Dendritic cell treated with granulocyte-macrophage colony-stimulating factor and Interleukin-4, amounts not matched to agents 40 ng/mL and 50 ng/mL, for 4 days (primary cell): ENCODE results near the gene FREM1.

ENCODE experiments used
- H3K27ac Mint-ChIP-seq: one replicate; pipeline ENCODE4 v1.8.0; 2022; ENCODE audit warnings: mild to moderate bottlenecking, mixed read lengths
- H3K27me3 Mint-ChIP-seq: one replicate; pipeline ENCODE4 v1.8.0; 2022; ENCODE audit warnings: mild to moderate bottlenecking, mixed read lengths
- H3K36me3 Mint-ChIP-seq: one replicate; pipeline ENCODE4 v1.8.0; 2022; ENCODE audit warnings: low read depth, mixed read lengths
- H3K4me1 Mint-ChIP-seq: one replicate; pipeline ENCODE4 v1.8.0; 2022; ENCODE audit warnings: low read depth, mixed read lengths
- H3K4me3 Mint-ChIP-seq: one replicate; pipeline ENCODE4 v1.8.0; 2022; ENCODE audit warnings: mild to moderate bottlenecking, moderate library complexity, mixed read lengths
- H3K9me3 Mint-ChIP-seq: one replicate; pipeline ENCODE4 v1.8.0; 2022; ENCODE audit warnings: mixed read lengths
- intact Hi-C: fragments of 100-400 bp; cut with micrococcal nuclease; formaldehyde crosslinking; loops from one replicate; pipeline ENCODE4 v1.15.0; 2022

The FREM1 gene

DNA sequence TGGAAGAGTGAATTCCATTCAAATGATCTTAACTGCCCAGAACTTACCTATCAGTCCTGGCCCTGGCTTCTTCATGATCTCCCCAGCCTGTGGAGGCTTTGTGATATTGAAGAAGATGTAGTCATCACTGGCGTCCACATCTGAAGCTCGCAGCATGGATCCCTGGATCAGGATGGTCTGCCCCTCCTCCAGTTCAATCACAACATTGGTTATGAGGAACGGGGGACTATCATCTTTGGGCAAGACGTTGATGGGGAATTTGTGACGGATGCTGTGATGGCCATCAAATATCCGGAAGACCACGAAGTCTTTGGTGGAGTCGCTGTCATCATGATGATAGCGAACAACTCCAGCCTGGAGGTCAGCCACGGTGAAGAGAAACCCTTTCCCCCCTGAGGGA, 68.0 kb downstream of the FREM1 start:
- Mint-ChIP-seq H3K27ac (no peak overlapping the region), H3K9me3 (peaks cover 12% of the 10 kb centered on the region), H3K4me3 (no peak overlapping the region), H3K36me3 (no peaks in the 10 kb centered on the region), H3K27me3 (no peaks in the 10 kb centered on the region), H3K4me1 (no peaks in the 10 kb centered on the region)
- intact Hi-C loops: no loop called here

DNA sequence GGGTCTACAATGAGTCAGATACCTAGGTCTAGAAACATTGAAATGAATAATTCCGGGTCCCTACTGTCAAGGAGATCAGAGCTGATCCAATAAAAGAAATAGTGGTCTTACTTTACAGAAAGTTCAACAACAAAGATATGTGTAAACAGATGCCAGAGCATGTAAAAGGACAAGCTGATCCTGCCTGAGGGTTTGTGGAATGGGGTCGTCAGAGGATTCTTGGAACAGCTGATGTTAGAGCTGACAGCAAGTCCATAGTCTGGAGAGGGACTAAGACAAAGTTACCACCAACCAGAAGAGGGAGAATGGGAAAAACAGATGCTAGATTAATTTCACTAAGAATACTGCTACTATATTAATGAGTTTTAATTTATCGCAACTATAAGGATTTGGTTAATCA, 71.5 kb downstream of the FREM1 start:
- H3K36me3 Mint-ChIP-seq: no peaks in the 10 kb centered on the region
- no peak overlapping the region for H3K4me3 Mint-ChIP-seq
- H3K27ac Mint-ChIP-seq: no peak overlapping the region
- H3K4me1 Mint-ChIP-seq: no peaks in the 10 kb centered on the region
- intact Hi-C loops: no loop called here
- no peaks in the 10 kb centered on the region for H3K27me3 Mint-ChIP-seq
- peaks cover 22% of the 10 kb centered on the region for H3K9me3 Mint-ChIP-seq

- H3K9me3 Mint-ChIP-seq: peaks cover 26% of the 10 kb centered on the region
- H3K4me3 Mint-ChIP-seq: no peak overlapping the region
- intact Hi-C loops: no loop called here
- no peaks in the 10 kb centered on the region for H3K4me1 Mint-ChIP-seq
- no peak overlapping the region for H3K27ac Mint-ChIP-seq
- H3K36me3 Mint-ChIP-seq: no peaks in the 10 kb centered on the region
- H3K27me3 Mint-ChIP-seq: no peaks in the 10 kb centered on the region
Observed at GRCh38 chr9:14836885-14837284, 73.3 kb downstream of the FREM1 start.

GRCh38 chr9:14831661-14832060, 78.6 kb downstream of the FREM1 start:
- Mint-ChIP-seq H3K4me1 (no peaks in the 10 kb centered on the region), H3K27ac (no peak overlapping the region), H3K9me3 (peaks cover 15% of the 10 kb centered on the region), H3K4me3 (no peak overlapping the region), H3K36me3 (no peaks in the 10 kb centered on the region), H3K27me3 (no peaks in the 10 kb centered on the region)
- intact Hi-C loops: no loop called here

GRCh38 chr9:14831074-14831473, 79.2 kb downstream of the FREM1 start:
- H3K36me3 Mint-ChIP-seq: no peaks in the 10 kb centered on the region
- H3K4me3 Mint-ChIP-seq: no peak overlapping the region
- intact Hi-C loops: no loop called here
- H3K4me1 Mint-ChIP-seq: no peaks in the 10 kb centered on the region
- H3K27me3 Mint-ChIP-seq: no peaks in the 10 kb centered on the region
- no peak overlapping the region for H3K27ac Mint-ChIP-seq
- peaks cover 11% of the 10 kb centered on the region for H3K9me3 Mint-ChIP-seq

DNA sequence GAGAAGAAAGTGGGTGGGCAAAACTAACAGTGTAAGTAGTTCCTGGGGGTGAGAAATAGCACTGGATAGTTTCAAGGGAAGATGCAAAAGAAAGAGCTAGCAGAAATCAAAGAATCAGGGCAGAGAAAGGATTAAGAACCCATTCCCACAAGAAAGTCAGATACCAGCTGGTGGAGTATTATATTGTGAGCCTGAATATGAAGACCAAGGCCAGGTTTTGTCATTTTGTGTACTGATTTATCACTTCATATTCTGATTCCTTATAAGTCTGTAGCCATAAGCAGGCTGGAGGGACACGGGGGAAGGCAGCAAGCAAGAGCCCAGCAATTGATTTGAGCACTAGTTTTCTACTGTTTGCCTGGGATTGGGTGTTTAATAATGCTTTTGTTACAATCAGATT, 80.2 kb downstream of the FREM1 start:
- Mint-ChIP-seq H3K9me3 (peaks cover 11% of the 10 kb centered on the region), H3K27ac (no peak overlapping the region)

GRCh38 chr9:14829204-14829603, 81.0 kb downstream of the FREM1 start:
- Mint-ChIP-seq H3K27ac (no peak overlapping the region), H3K4me1 (no peaks in the 10 kb centered on the region), H3K27me3 (no peaks in the 10 kb centered on the region), H3K9me3 (peaks cover 11% of the 10 kb centered on the region), H3K4me3 (no peak overlapping the region), H3K36me3 (no peaks in the 10 kb centered on the region)
- intact Hi-C loops: no loop called here

More for the DNA sequence above, 80.2 kb downstream of the FREM1 start:
- H3K4me1 Mint-ChIP-seq: no peaks in the 10 kb centered on the region
- H3K27me3 Mint-ChIP-seq: no peaks in the 10 kb centered on the region
- H3K36me3 Mint-ChIP-seq: no peaks in the 10 kb centered on the region
- no peak overlapping the region for H3K4me3 Mint-ChIP-seq
- intact Hi-C loops: no loop called here

DNA sequence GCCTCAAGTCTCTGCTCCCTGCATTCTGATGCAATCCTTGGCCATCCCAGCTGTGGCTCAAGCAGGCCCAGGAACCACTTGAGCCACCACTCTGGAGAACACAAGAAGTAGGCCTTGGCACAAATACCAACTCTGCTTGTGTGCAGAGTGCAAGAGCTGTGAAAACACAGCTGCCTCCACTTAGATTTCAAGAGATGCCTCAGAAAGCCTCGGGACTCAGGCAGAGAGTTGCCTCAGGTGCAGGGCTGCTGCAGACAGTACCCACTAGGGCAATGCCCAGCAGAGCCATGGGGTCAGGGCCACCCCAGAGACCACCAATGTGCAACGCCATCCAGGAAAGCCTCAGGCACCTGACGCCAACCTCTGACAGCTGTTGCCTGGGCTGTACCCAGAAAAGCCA, 82.4 kb downstream of the FREM1 start:
- H3K36me3 Mint-ChIP-seq: no peaks in the 10 kb centered on the region
- intact Hi-C loops: no loop called here
- peaks cover 11% of the 10 kb centered on the region for H3K9me3 Mint-ChIP-seq
- no peaks in the 10 kb centered on the region for H3K4me1 Mint-ChIP-seq
- H3K27me3 Mint-ChIP-seq: no peaks in the 10 kb centered on the region
- H3K27ac Mint-ChIP-seq: no peak overlapping the region
- no peak overlapping the region for H3K4me3 Mint-ChIP-seq

- H3K36me3 Mint-ChIP-seq: no peaks in the 10 kb centered on the region
- no peaks in the 10 kb centered on the region for H3K27me3 Mint-ChIP-seq
- intact Hi-C loops: no loop called here
- no peak overlapping the region for H3K4me3 Mint-ChIP-seq
- H3K9me3 Mint-ChIP-seq: no peaks in the 10 kb centered on the region
- no peak overlapping the region for H3K27ac Mint-ChIP-seq
- H3K4me1 Mint-ChIP-seq: no peaks in the 10 kb centered on the region
Observed at GRCh38 chr9:14824481-14824880, 85.7 kb downstream of the FREM1 start.

DNA sequence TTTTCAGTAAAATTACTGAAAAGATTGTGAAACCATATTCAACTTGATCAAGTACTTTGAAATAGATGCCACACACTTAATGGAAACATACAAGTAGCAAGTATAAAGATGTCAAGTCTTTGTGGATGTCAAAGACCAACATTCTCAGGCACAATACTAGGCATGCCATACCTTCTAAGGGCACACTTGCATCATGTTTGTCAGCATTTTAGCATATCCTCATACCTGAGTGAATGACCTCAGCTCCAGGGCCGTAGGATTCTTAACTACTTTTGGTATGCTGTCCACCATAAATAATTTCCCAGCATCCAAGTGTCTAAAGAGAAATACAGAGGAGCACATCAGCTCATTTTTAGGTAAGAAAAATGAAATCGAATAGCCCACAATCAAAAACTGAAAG, 86.4 kb downstream of the FREM1 start:
- intact Hi-C loops: no loop called here
- H3K4me1 Mint-ChIP-seq: no peaks in the 10 kb centered on the region
- no peaks in the 10 kb centered on the region for H3K9me3 Mint-ChIP-seq
- no peak overlapping the region for H3K4me3 Mint-ChIP-seq
- no peaks in the 10 kb centered on the region for H3K36me3 Mint-ChIP-seq
- H3K27me3 Mint-ChIP-seq: no peaks in the 10 kb centered on the region
- no peak overlapping the region for H3K27ac Mint-ChIP-seq

- intact Hi-C loops: no loop called here
- Mint-ChIP-seq H3K4me3 (no peak overlapping the region), H3K36me3 (no peaks in the 10 kb centered on the region), H3K27ac (no peak overlapping the region), H3K4me1 (no peaks in the 10 kb centered on the region), H3K27me3 (no peaks in the 10 kb centered on the region), H3K9me3 (no peaks in the 10 kb centered on the region)
Observed at GRCh38 chr9:14822666-14823065, 87.6 kb downstream of the FREM1 start.

DNA sequence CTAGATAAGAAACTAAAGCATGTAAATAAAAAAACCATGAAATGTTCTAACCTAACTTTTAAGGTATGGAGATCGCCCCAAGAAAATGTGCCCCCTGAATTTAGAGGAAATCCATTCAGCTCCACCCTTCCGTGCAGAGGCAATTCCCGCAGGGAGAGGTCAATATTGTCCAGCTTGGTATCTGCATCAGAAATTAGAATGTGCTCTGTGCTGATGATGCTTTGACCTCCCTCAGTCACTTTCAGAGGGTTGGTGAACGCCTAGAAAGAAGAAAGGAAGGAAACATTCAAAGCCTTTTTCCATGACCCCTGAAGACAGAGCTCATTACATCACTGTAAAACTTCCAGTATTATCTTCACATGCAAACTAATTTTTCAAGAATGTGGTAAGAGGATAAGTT, 91.0 kb downstream of the FREM1 start:
- intact Hi-C loops: no loop called here
- Mint-ChIP-seq H3K4me3 (no peak overlapping the region), H3K9me3 (no peaks in the 10 kb centered on the region), H3K27me3 (no peaks in the 10 kb centered on the region), H3K4me1 (no peaks in the 10 kb centered on the region), H3K27ac (no peak overlapping the region), H3K36me3 (no peaks in the 10 kb centered on the region)

GRCh38 chr9:14814249-14814628, 96.0 kb downstream of the FREM1 start:
- Mint-ChIP-seq H3K4me1 (no peaks in the 10 kb centered on the region), H3K9me3 (no peaks in the 10 kb centered on the region), H3K4me3 (no peak overlapping the region), H3K27me3 (no peaks in the 10 kb centered on the region), H3K27ac (no peak overlapping the region), H3K36me3 (no peaks in the 10 kb centered on the region)
- intact Hi-C loops: no loop called here

- Mint-ChIP-seq H3K36me3 (no peaks in the 10 kb centered on the region), H3K4me3 (no peak overlapping the region), H3K4me1 (no peaks in the 10 kb centered on the region), H3K27ac (no peak overlapping the region), H3K9me3 (no peaks in the 10 kb centered on the region), H3K27me3 (no peaks in the 10 kb centered on the region)
- intact Hi-C loops: no loop called here
Observed at GRCh38 chr9:14813336-14814248, 96.6 kb downstream of the FREM1 start.

GRCh38 chr9:14812806-14813205, 97.4 kb downstream of the FREM1 start:
- H3K4me3 Mint-ChIP-seq: no peak overlapping the region

More at GRCh38 chr9:14812806-14813205, 97.4 kb downstream of the FREM1 start:
- H3K9me3 Mint-ChIP-seq: no peaks in the 10 kb centered on the region
- H3K36me3 Mint-ChIP-seq: no peaks in the 10 kb centered on the region
- intact Hi-C loops: no loop called here
- H3K27ac Mint-ChIP-seq: no peak overlapping the region
- H3K27me3 Mint-ChIP-seq: no peaks in the 10 kb centered on the region
- no peaks in the 10 kb centered on the region for H3K4me1 Mint-ChIP-seq
